Measurements from ENCODE around the gene SRGAP3.

DNA sequence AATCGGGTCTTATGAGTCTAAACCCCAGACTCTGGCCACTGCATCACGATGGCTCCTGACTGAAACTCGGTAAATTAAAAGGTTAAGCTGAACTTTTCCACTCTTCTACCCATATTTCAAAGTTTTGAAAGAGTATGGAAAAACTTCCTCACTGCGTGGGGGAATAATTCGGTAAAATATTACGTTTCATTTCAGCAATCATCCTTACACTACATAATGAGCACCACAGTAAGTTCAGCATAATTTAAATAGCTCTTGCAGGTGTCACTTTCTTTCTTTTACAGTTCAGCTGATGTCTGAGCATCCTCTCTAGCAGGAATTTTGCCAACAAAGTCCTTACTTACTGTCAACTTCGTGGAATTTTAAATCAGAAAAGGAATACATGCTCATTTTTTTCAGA, 17.5 kb downstream of the SRGAP3 start:
- TF ChIP-seq, protein P1, sequence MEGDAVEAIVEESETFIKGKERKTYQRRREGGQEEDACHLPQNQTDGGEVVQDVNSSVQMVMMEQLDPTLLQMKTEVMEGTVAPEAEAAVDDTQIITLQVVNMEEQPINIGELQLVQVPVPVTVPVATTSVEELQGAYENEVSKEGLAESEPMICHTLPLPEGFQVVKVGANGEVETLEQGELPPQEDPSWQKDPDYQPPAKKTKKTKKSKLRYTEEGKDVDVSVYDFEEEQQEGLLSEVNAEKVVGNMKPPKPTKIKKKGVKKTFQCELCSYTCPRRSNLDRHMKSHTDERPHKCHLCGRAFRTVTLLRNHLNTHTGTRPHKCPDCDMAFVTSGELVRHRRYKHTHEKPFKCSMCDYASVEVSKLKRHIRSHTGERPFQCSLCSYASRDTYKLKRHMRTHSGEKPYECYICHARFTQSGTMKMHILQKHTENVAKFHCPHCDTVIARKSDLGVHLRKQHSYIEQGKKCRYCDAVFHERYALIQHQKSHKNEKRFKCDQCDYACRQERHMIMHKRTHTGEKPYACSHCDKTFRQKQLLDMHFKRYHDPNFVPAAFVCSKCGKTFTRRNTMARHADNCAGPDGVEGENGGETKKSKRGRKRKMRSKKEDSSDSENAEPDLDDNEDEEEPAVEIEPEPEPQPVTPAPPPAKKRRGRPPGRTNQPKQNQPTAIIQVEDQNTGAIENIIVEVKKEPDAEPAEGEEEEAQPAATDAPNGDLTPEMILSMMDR (IDR thresholded peaks at IDR 0.05), result no peak
- TF ChIP-seq POLR2A (IDR thresholded peaks at IDR 0.05), result no peak

Measured in body of pancreas (tissue), 4 donors.